NOMO-1 (cell line): ENCODE results near the gene IGF1R.

Experiments used
- DNase-seq, 2 experiments: peaks; one replicate each; lab custom pipeline; 2025; ENCODE audit not compliant: unreplicated experiment in 2 of 2; lab: John Stamatoyannopoulos, UW

The IGF1R gene

DNA sequence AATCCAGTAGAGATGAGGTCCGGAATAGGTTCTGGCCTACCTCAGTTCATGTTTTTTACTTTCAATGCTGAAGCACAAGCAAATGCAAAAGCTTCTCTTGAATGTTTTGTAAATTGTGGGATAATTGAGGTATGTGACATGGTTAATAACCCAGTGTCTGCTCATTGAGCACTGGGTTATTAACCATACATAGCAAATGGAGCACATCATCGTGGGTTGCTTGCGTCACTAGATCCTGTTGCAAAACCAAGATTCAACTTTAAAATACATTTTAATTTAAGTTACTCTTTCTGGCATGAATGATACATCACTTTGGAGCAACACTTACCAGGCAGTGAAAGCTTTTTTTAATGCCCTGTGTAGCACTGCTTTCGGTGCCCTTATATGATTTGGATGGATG, 165.6 kb downstream of the IGF1R start:
- no peak for DNase-seq

DNA sequence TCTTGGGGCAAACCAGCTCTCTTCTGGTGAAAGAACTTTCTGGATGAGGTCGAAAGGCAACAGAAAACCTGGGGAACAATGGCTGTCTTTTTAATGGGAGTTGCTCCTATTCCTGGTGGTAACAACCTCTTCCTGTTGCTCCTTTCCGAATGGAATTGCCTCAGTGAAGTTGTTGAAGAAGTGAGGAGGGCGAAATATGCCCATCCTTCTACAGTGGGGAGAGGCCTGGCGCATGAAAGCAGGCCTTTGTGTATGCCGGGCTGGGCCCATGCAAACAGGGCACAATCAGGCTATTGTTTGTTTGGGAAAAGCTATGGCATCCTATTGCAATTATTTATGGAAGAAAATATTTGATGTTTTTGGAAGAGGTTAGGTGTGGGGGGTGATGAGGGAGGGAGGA, 166.9 kb downstream of the IGF1R start:
- no peak for DNase-seq

DNA sequence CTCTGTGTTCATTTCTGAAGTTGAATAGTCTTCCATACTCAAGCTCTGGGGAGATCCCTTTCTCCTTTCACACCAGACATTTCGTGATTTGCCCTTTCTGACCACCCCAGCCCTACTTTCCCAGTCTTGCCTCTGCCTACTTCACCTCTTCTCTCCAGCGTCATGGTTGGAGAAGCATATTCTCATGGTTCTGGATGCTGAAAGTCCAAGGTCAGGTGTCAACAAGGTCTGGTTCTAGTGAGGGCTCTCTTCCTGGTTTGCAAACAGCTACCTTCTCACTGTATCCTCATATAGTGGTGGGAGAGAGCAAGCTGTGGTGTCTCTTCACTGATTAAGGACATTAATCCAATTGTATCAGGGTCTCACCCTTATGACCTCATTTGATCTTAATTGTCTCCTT, 169.4 kb downstream of the IGF1R start:
- DNase-seq, result no peak

DNA sequence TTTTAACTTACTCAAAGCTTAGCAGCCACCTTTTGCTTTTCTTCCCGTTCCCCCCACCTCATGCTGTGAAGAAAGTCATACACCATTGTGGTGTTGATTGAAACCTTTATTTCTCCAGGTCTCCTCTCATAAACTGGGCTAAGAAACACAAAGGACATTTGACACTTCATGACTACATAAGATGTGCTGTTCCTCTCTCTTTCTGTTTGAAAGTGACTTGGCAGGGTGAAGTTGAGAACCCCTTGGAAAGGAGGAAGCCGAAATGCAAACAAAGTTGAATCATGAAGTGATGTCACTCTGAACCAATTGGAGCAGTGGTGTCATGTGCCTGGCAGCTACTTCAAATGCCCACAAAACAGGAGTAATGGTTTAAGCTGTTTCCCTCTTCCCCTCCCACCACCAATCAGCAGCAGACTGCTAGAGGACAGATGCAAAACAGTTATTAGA, 174.7 kb downstream of the IGF1R start:
- peak in 1 of 2 experiments; percentile 23 for DNase-seq

DNA sequence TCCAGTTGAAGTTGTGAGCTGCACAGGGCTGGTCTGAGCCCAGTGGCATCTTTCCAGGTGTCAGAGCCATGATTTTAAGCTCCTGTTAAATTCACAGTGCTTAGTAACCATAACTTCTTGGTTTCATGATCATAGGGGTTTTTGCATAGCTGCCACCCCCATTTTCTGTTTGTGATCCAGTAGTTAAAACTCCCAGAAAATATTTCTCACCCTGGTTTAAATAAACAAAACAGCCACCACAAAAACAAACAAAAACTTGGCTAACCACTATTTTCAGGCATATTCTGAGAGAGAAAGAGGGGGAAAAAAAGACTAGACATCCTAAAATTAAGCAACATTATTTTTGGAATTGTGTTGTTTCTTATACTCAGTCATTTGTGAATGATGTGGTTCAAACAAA, 175.3 kb downstream of the IGF1R start:
- no peak for DNase-seq

DNA sequence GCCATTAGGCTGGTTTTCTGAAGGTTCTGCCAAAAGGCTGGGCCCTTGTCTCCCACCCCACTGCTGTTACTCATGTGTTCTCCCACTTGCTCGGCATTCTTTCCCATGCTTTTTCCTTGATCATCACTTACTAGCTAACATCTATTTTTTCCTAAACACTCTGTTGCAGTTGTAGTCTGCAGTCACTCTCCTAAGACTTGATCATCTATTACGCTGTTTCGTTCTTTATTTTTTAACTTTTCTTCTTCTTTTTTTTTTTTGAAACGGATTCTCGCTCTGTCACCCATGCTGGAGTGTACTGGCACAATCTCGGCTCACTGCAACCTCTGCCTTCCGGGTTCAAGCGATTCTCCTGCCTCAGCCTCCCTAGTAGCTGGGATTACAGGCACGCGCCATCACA, 176.3 kb downstream of the IGF1R start:
- DNase-seq, result no peak

DNA sequence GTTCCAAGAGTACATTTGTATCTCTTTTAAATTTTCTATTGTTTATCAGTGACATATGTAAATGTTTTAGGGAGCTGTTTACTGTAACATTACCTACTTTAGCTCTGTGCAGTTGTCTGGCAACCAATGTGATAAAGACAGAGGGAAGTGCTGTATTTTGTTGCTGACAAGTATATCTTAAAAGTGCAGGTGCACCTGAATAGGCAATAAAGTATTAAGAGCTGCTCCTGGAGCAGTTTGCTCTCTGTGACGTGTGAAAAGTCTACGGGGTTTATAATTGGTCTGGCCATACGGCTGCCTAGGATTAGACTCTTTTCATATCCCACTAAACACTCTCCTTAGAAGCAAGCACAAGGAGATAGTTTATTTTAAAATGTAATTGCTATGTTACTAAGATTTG, 178.3 kb downstream of the IGF1R start:
- DNase-seq, result no peak

DNA sequence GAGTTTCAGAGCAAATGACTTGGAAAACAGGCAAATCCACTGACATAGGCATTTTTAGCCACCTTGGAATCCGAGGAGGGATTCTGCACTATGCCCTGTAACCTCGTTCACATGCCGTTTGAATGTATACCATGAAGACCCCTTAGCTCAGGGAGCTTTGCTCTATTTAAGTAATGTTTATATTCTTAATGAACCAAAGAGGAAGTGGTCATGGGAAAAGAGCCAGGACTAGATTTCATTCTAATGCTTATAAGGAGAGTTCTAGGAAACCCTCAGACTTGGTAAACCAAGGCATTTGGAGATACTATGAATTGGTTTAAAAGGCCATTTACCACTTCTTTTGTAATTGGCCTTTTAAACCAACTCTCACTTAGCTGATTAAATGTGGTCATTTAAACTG, 178.9 kb downstream of the IGF1R start:
- DNase-seq, result no peak

DNA sequence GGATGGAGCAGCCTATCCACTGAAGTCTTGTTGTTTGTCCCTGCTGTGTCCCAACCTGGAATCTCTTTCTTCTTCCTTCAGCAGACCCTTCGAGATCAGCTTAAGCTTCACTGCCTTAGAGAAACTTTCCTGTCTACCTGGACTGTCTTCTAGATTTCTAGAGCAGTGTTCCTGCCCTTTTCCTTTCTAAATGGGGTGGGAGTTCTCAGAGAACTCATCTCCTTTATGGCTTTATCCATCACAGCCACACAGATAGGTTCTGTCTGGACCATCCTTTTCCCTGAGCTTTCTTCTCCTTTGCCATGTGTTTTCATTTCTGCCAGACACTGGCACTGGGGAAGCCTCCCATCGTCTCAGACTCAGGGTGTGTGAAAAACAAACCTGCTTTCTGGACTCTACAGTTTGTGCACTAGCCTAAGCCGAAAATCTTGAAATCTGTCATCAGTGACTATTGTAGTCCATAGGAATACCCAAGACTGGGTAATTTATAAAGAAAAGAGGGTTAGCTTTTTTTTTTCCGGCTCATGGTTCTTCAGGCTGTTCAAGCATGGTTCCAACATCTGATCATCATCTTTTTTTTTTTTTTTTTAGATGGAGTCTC, 181.8 kb downstream of the IGF1R start:
- no peak for DNase-seq

DNA sequence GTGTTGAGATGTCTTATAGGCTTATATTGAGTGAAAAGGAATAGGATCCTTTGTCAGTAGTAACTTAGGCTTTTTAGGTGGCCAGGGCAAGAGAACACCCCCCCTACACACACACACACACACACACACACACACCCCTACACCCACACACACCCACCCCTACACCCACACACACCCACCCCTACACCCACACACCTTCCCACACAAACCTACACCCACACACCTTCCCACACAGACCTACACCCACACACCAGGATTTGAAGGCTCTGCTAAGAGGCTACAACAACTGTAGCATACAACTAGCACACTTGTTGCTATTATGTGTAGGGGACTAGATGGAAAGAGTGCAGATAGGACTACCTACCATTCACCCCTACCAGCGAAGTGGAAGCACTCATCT, 186.6 kb downstream of the IGF1R start:
- DNase-seq, result no peak

DNA sequence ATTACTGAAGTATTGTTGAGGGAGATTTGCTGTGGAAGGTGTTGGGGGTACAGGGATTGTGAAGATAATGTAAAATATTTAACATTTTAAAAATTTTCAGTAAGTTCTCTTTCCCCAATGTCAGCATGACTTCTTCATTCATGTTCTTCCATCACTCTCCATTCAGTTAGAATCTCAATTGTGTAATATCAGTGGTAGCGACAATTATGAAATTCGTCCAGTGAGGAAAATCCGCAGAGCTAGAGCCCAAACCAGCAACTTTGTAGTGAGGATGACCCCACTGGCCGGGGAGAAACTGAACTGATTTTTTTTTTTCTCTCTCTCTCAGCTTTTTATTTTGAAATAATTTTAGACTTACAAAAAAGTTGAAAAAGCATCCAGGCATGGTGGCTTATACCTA, 187.5 kb downstream of the IGF1R start:
- DNase-seq, result peak in 1 of 2 experiments; percentile 61

DNA sequence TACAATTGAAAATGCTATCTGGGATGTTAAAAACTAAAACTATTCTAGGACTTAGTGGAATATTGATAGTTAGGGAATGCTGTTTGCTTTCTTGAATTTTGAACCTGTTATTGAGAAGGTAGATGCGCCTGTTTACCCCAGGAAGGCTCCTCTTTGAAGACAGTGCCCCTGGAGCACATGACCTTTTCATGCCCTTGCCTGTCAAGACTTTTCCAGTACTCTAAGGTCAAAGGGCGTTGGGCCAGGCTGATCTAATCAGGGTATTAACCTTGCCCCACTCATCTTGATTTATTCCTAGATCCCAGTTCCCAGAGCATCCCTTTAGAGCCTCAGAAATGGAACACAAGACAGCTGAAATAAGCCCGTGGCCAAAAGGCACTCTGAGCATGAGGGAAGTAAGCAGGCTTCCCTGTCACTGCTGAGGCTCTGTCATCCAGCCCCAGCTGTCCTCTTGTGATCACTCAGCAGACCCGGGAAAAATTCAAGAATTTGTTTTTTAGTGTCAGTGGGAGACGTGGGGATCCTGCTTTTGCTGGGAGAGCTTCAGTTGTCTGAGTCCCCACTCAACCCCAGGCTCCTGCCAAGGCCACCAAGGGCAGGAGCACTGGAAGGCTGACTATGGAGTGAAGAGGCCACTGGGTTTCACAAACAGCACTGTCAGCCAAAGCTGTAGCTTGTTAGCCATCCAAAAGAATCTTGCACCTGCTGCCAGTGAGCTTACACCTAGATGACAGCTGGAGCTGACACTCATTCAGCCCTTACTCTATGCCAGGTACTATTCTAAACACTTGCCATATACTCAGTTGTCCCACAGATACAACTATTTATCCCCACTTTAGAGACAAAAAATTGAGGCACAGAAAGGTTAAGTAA, 190.3 kb downstream of the IGF1R start:
- no peak for DNase-seq

DNA sequence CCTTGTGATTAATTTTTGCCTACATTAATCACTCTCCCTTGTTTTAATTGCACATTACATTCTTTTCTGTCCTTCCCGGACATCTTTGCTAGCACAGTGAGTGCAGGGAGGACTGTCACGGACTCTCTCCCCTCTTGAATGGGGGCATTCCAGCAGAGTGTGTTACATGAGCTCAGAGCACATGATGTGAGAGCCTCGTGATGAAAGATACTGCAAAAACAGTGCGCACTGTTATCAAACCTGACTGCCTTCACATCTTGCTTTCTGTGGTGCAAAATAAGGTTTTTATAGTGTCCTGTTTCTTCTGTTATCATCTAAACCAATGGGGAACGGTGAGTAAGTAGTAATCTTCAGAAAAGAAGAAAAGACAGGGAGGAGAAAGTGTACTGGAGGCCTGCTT, 191.7 kb downstream of the IGF1R start:
- DNase-seq, result no peak

DNA sequence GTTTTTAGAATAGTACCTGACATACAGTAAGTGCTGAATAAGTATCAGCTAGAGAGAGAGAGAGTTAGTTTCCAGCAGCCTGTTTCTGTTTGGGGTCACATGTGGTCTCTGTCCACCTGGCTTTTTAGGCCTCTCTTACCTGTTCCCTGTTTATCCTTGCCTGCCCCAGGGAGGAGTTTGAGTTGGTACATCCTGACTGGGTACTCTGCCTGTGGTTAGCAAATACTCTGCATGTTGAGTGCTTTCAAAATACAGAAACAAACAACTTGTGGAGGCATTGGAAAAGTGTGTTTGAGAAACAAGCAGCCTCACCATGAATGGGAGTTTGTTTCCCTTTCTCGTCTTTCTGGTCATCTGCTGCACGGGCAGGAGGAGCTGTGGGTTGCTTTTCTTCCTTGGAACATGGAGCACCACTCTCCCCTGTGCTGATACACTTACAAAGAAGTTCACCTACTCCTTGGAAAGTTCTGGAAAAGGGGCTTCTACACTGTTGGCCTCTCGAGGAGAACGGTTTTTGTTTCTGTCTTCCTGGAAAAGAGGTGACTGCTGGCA, 193.2 kb downstream of the IGF1R start:
- no peak for DNase-seq

DNA sequence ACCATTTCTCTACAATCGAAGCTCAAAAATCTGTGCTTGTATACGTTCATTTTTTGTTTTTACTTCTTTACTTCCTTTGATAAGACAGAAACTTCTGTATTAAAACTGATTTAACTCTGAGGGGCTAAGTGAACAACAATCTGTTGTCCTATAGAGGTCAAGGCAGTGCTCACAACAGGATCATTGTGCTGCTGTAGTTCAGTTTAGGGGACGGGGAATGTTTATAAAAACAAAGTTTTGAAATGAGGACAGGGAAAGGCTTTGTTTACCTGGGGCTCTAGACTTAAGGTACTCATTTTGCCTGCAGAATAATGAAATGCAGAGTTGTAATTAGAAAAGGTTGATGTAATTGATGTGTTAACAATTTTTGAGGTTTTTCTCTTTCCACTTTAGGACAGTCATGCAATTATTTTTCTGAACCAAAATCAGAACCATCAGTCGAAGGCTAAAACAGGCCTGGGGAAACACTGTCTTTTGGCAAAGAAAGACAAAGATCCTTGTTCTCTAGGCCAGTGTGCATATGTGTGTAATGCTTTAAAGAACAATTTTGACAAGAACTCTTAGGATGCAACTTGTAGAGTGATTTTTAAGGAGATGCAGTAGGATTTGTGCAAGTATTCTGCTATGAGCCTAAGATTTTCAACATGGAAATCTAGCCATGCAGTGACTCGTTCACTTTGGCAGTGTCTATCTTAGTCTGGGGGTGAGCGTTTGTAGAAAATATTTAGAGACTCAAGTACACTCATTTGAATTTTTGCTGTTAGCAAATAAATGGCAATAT, 194.0 kb downstream of the IGF1R start:
- no peak for DNase-seq

DNA sequence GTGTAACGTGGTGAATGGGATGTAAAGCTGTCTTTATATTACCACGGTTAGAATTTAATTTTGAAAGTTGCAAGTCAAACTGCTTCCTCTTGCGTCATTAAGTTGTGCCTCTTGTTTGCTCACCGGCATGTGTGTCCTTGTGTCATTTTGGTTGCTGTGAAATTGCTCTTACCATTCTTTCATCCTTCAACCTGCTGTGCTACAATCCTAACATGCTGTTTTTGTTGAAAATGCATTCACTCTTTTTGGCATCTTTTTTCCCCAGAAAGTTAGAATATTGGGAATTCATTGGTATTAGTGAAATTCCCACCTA, 194.6 kb downstream of the IGF1R start:
- DNase-seq, result peak; percentile 20 to 39

DNA sequence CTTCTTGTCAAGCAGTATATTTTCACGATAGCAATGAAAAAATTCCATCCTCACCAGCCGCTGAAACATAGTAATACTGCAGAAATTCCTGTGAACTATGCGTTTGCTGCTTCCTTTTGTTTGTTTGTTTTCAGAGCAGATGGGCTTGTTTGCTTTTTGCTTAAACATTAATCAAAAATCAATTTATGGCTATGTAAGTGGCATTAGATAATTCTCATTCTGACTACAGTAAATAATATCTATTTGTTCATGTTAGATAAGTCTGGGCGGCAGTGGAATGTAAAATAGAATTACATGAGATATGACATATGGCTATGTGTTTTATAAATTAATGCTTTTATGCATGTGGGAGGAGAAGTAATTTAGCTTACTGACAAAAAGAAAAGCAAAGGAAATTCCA, 195.5 kb downstream of the IGF1R start:
- DNase-seq, result no peak

DNA sequence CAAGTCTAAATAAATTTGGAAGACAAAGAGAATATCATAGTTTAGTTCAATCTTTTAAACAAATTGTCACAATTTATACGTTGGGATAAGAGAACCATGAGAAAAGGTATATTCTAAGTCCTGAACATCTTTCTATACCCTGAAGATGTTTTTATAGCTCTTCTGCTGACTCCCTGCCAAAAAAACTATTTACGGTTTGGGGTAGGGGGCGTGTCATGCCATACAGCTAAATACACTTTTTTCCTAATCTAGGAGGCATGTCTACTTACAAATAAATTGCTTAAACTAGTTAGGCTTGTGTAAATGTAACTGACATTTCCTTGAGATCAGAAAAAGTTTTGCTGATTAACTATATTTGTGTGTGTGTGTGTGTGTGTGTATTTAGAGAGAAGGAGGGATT, 195.9 kb downstream of the IGF1R start:
- no peak for DNase-seq

DNA sequence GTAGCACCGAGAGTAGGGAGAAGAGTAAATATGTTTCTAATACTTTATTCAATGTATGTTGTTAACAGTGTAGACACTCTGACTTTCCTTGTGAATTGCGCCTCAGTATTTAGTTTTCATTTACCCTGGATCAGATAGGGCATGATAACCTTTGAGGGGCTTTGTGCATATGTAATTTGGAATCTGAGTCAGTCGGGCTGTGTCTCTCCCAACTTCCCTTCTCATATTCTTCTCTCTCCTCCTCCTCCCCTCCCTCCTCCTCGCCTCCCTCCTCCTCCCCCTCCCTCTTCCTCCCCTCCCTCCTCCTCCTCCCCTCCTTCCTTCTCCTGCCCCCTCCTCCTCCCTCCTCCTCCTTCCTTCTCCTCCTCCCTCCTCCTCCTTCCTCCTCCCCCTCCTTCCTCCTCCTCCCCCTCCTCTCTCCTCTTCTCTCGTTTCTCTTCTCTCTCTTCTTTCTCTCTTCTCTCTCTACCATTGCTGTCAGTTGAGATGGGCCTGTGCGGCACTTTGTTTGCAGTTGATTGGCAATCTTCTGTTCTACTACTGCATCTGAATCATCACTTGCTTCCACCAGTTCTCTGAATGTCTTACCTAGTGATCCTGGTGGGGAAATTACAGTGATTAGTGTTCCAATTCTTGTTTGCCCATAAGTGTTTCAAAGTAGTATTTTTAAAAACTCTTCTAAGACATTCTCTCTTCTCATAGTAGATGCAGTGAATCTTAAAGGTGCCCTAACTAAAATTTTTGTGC, 197.0 kb downstream of the IGF1R start:
- no peak for DNase-seq

DNA sequence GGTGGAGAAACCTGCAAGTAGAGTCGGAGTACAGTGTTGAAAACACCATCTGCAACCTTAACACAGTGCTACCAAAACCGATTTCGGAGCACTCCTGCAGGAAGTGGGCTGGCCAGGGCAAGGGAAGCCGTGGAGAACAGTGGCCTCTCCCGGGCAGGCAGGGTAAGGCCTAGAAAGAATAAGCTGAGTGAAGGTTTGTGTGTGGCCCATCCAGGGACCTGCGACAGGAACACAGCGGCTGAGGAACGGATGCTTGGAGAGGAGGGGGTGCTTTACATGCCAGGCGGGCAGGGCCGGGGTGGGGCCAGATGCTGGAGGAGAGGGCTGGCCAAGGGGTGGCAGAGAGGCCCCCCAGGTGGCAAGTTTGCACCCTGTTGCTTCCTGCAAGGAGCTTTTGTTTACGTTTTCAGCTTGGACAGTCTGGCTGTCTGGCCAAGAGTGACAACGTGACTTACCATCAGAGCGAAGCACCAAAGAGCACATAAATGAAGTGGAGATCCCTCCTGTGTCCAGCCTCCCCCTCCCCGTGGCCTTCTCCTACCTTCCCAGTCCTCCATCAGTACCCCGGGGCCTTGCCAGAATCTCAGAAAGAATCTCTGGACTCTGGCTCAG, 202.7 kb downstream of the IGF1R start:
- DNase-seq, result peak; percentile 69 to 80
